SK-N-SH treated with all-trans-retinoic acid at 6 μM for 48 hours (cell line): ENCODE measurements around the gene CLDN24.

ENCODE experiments used
- BACH2 ChIP-seq: fragments of 250-450 bp; sonication (Bioruptor Pico); IDR thresholded peaks from 2 replicates; pipeline ENCODE4 v1.9.0; 2021; ENCODE audit warnings: mild to moderate bottlenecking, borderline replicate concordance
- CREB5 ChIP-seq: fragments of 250-450 bp; sonication (Bioruptor Pico); IDR thresholded peaks from 2 replicates; pipeline ENCODE4 v1.5.1; 2020; ENCODE audit warnings: low read depth, mild to moderate bottlenecking, moderate library complexity
- CSDC2 ChIP-seq: fragments of 250-450 bp; sonication (Bioruptor Pico); IDR thresholded peaks from 2 replicates; pipeline ENCODE4 v1.5.0; 2020; ENCODE audit warnings: mild to moderate bottlenecking, moderate library complexity
- PATZ1 ChIP-seq: fragments of 250-450 bp; sonication (Bioruptor Pico); IDR thresholded peaks from 2 replicates; pipeline ENCODE4 v1.8.0; 2020; ENCODE audit warnings: mild to moderate bottlenecking, moderate library complexity, borderline replicate concordance
- ZFP3 ChIP-seq: fragments of 250-450 bp; sonication (Bioruptor Pico); IDR thresholded peaks from 2 replicates; pipeline ENCODE4 v1.5.0; 2020; ENCODE audit warnings: mild to moderate bottlenecking, moderate library complexity

GRCh38 chr4:183288955-183289354 is 33.3 kb downstream of the CLDN24 start:
- TF ChIP-seq CSDC2 (CRISPR knock-in tag) (no peak), CREB5 (CRISPR knock-in tag) (no peak), PATZ1 (no peak), ZFP3 (no peak), BACH2 (no peak)
